Measurements from ENCODE around the gene LCK. TPM values are rescaled to one million over a fixed set of nuclear protein-coding genes. Genes with fewer than 3 reads are reported as not detected.

Gene LCK
- total RNA-seq, result 0.40 and 0.68 TPM in 2 replicates
- polyA plus RNA-seq, result 0.79 and 0.94 TPM in 2 replicates

GRCh38 chr1:32250893-32251716 lies at the start of gene LCK:
LCK (plus strand) TSS chr1:32251265; CDS start chr1:32274330, 23,065 bp downstream.
- no peaks in the 10 kb centered on the region for H3K36me3 ChIP-seq (replicated peaks; ENCODE audit: insufficient read depth, low read depth)
- H2AFZ ChIP-seq, result no peak within 1 kb of the TSS
- H3K4me2 ChIP-seq, result no peak within 1 kb of the TSS
- peaks cover 4% of the 10 kb centered on the region for H3K4me1 ChIP-seq (ENCODE audit: insufficient read depth)
- H3K4me3 ChIP-seq, result no peak within 1 kb of the TSS
- DNase-seq (ENCODE audit: low spot score), result no peak
- H3K27ac ChIP-seq, result no peak within 1 kb of the TSS
- no peaks in the 10 kb centered on the region for H3K79me2 ChIP-seq
- no peak for TF ChIP-seq EZH2 (IDR thresholded peaks at IDR 0.05; ENCODE audit: borderline replicate concordance)
- TF ChIP-seq CTCF (IDR thresholded peaks at IDR 0.05; ENCODE audit: poor library complexity), result no peak
- no peak for TF ChIP-seq EZH2phosphoT487 (IDR thresholded peaks at IDR 0.05; ENCODE audit: low read depth, severe bottlenecking, unreplicated experiment)
- no peaks in the 10 kb centered on the region for H4K20me1 ChIP-seq (ENCODE audit: insufficient read depth, poor library complexity, severe bottlenecking)
- H3K9me2 ChIP-seq (replicated peaks; ENCODE audit: insufficient read depth), result no peaks in the 10 kb centered on the region
- H3K9me3 ChIP-seq (ENCODE audit: low read depth), result no peaks in the 10 kb centered on the region
- no peaks in the 10 kb centered on the region for H3K27me3 ChIP-seq
- WGBS (ENCODE audit: low lambda C conversion rate, missing lambda C conversion rate), result 89% methylated on average over 25 of the region's 25 CpGs

GRCh38 chr1:32204943-32205361 lies 46.1 kb upstream of the LCK start:
- H2AFZ ChIP-seq, result peak overlapping the region; percentile 58
- H3K4me3 ChIP-seq, result peak overlapping the region; percentile 36
- DNase-seq (ENCODE audit: low spot score), result no peak
- no peaks in the 10 kb centered on the region for H3K27me3 ChIP-seq
- H3K79me2 ChIP-seq, result no peaks in the 10 kb centered on the region
- H3K27ac ChIP-seq, result no peak overlapping the region
- WGBS (ENCODE audit: low lambda C conversion rate, missing lambda C conversion rate), result 28% methylated on average over 25 of the region's 26 CpGs
- no peaks in the 10 kb centered on the region for H4K20me1 ChIP-seq (ENCODE audit: insufficient read depth, poor library complexity, severe bottlenecking)
- H3K36me3 ChIP-seq (replicated peaks; ENCODE audit: insufficient read depth, low read depth), result no peaks in the 10 kb centered on the region
- H3K4me1 ChIP-seq (ENCODE audit: insufficient read depth), result no peaks in the 10 kb centered on the region
- no peaks in the 10 kb centered on the region for H3K9me3 ChIP-seq (ENCODE audit: low read depth)
- TF ChIP-seq EZH2phosphoT487 (IDR thresholded peaks at IDR 0.05; ENCODE audit: low read depth, severe bottlenecking, unreplicated experiment), result no peak
- TF ChIP-seq CTCF (IDR thresholded peaks at IDR 0.05; ENCODE audit: poor library complexity), result no peak
- no peak for TF ChIP-seq EZH2 (IDR thresholded peaks at IDR 0.05; ENCODE audit: borderline replicate concordance)
- H3K9me2 ChIP-seq (replicated peaks; ENCODE audit: insufficient read depth), result no peaks in the 10 kb centered on the region
- H3K4me2 ChIP-seq, result peak overlapping the region; percentile 88

GRCh38 chr1:32205401-32206370 lies 45.4 kb upstream of the LCK start, which contains the start of gene IQCC:
IQCC (plus strand) TSS chr1:32205671; CDS start chr1:32205682, 11 bp downstream.
- no peak within 1 kb of the TSS for H3K27ac ChIP-seq
- 5% methylated on average over 76 of the region's 77 CpGs for WGBS (ENCODE audit: low lambda C conversion rate, missing lambda C conversion rate)
- DNase-seq (ENCODE audit: low spot score), result peak; percentile 96
- H2AFZ ChIP-seq, result peak within 1 kb of the TSS; percentile 61
- no peaks in the 10 kb centered on the region for H3K79me2 ChIP-seq
- no peaks in the 10 kb centered on the region for H3K9me3 ChIP-seq (ENCODE audit: low read depth)
- peak within 1 kb of the TSS; percentile 88 for H3K4me2 ChIP-seq
- H3K4me1 ChIP-seq (ENCODE audit: insufficient read depth), result no peaks in the 10 kb centered on the region
- no peaks in the 10 kb centered on the region for H3K36me3 ChIP-seq (replicated peaks; ENCODE audit: insufficient read depth, low read depth)
- H3K4me3 ChIP-seq, result peak within 1 kb of the TSS; percentile 36
- TF ChIP-seq EZH2phosphoT487 (IDR thresholded peaks at IDR 0.05; ENCODE audit: low read depth, severe bottlenecking, unreplicated experiment) (no peak), CTCF (IDR thresholded peaks at IDR 0.05; ENCODE audit: poor library complexity) (no peak), EZH2 (IDR thresholded peaks at IDR 0.05; ENCODE audit: borderline replicate concordance) (no peak)
- no peaks in the 10 kb centered on the region for H3K9me2 ChIP-seq (replicated peaks; ENCODE audit: insufficient read depth)
- no peaks in the 10 kb centered on the region for H4K20me1 ChIP-seq (ENCODE audit: insufficient read depth, poor library complexity, severe bottlenecking)
- H3K27me3 ChIP-seq, result no peaks in the 10 kb centered on the region
